Fibroblast of gingiva (primary cell): ENCODE data around the gene FARP1.

ENCODE experiments used
- DNase-seq: peaks from one replicate; pipeline ENCODE4 v3.0.0-alpha.2; 2011; ENCODE audit warnings: low read depth

The FARP1 gene

DNA sequence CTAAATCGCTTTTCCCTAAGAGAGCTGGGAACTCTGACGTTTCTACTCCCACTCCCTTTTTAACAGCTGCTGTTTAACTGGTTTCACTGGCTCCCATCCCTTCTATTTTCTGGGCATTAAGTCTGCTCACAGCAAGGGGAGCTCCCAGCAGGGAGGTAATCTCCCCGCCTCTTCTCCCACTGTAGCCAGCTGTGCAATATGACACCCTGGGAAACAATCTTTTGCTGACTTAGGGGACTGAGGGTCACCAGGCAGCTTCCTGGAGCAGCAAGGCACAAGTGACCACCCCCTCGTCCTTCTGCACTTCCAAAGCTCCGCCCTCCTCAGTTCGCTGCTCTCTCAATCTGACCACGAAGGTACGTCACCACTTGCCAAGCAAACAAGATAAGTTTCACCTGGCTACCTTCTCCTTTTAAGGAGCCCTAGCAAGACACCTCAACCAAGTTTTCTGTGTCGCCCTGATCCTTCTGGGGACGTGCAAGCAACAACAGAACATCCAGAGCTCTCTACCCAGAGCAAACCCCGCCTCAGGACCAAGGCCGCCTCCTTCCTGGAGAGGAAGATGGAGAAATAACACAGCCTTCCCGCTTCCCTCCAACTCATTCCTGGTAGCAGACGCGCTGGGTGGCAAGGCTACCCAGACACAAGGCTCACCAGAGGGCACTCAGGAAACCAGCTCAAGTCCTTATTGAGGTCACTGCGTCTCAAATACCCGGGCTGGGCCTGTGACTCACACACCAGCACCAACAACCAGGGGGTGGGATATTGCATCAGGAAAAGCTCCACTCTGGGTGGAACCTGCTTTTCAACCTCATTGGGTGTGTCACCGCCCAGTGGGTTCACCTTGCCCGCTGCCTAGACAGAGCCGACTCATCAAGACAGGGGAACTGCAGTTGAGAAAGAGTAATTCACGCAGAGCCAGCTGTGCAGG, 341.7 kb downstream of the FARP1 start:
- peak; percentile 91 for DNase-seq

GRCh38 chr13:98485561-98485960, 342.7 kb downstream of the FARP1 start:
- no peak for DNase-seq

GRCh38 chr13:98486412-98486811, 343.5 kb downstream of the FARP1 start:
- DNase-seq = no peak

GRCh38 chr13:98487016-98487415, 344.1 kb downstream of the FARP1 start:
- peak; percentile 43 for DNase-seq

- no peak for DNase-seq
These were observed 344.6 kb downstream of the FARP1 start for GRCh38 chr13:98487522-98487921.

GRCh38 chr13:98488736-98489135, 345.8 kb downstream of the FARP1 start:
- DNase-seq = no peak

- no peak for DNase-seq
These were observed 346.7 kb downstream of the FARP1 start for GRCh38 chr13:98489446-98490194.

GRCh38 chr13:98490195-98490836, 347.4 kb downstream of the FARP1 start:
- no peak for DNase-seq

DNA sequence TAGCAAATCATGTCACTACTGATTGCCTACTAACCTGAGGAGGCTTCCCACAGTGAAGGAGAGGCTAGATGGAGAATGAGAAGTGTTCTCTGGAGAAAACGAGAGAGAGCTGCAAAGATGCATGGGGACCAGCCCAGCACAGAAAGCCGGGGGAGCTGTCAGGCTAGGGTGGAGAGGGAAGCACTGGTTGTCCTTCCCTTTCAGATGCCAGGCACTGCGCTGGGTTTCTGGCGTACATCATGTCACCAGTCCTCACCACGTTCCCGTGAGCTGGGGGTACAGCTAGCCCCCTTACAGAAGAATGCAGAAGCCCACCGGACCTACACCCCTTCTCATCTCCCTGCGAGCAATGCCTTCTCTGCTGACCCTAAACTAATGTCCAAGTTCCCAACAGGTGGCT, 348.0 kb downstream of the FARP1 start:
- DNase-seq = no peak

DNA sequence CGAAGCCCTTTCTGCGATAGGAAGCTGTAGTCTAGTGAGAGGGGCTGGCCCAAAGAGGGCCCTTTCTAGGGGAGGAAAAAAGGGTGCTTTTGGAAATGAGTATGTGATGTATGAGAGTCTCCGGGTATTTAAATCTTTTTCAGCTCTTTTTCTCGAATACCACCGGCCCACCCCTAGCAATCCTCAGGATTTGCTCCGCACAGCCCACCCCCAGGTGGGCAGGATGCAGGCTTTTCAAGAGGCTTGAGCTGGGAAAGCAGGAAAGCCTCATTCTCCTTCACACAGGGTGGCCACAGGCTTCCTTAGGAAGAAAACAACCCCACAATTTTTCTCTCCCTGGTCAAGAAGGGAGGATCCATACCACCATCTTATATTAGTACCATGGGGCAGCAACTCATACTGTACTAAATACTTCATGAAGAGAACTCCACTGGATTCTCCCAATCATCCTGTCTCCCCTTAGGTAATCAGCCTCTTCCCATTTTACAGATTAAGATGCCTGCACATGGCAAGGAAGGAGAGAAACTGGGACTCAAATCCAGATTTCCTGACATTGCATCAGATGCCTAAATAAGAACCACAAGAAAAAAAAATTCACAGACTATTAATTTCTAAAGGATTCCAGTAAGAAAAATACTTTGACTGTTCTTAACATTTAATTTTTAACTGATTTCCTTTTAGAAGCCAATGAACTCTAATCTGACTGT, 349.6 kb downstream of the FARP1 start:
- peak; percentile 42 for DNase-seq

- no peak for DNase-seq
These were observed 350.3 kb downstream of the FARP1 start for GRCh38 chr13:98493042-98493712.

GRCh38 chr13:98494769-98495168, 351.9 kb downstream of the FARP1 start:
- no peak for DNase-seq

DNA sequence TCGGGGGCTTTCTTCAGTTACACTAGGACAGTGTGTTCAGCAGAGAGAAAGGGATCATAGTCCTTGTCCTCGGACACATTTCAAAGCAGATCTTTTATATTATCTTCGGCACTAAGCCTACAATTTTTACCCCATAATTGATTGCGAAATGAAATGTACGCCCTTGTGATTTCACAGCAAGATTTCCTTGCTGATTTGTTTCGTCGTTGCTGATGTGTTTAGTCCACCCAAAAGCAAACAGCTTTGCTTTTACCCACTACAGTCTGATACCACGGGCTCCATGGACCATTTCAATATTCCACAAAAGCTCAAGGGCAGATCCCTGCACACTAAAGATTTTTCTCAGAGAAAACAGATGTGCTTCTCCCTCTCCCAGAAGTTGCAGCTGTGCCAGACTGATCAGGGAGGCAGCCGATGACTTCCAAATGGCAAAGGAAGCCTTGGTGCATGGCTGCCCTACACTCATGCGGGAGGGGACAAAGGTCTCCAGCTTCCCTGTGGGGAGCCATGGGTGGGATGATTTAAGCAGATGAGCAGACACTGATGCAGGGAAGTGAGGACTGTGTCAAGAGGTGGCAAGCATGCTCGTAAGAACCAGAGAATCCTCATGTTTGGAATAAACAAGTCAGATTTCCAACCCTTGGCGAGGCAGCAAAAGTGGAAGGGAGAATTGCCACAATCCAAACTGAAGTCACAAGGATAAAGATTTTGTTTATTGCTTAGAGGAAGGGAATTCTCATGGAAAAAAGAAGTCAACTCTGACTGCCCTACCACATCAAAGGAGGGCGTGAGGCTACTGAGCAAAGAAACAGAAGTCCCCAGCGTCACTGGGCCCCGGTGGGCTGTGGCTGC, 353.0 kb downstream of the FARP1 start:
- DNase-seq = peak; percentile 66

DNA sequence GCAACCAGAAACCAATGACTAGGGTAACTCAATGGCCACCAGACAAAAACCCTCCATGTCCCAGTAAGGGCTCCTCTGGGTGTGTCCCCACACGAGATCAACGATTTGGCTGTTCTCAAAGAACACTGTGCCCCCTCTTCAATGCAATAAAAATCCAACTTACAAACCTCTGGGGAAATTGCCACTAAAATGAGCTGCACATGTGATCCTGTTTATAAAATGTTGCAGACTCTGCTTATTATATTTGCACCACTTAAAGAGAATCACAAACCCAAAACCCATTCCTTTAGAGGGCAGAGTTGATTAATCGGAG, 353.5 kb downstream of the FARP1 start:
- peak; percentile 54 for DNase-seq

GRCh38 chr13:98496966-98497365, 354.1 kb downstream of the FARP1 start:
- DNase-seq = no peak

- DNase-seq = no peak
These were observed 358.1 kb downstream of the FARP1 start for GRCh38 chr13:98500963-98501421.

DNA sequence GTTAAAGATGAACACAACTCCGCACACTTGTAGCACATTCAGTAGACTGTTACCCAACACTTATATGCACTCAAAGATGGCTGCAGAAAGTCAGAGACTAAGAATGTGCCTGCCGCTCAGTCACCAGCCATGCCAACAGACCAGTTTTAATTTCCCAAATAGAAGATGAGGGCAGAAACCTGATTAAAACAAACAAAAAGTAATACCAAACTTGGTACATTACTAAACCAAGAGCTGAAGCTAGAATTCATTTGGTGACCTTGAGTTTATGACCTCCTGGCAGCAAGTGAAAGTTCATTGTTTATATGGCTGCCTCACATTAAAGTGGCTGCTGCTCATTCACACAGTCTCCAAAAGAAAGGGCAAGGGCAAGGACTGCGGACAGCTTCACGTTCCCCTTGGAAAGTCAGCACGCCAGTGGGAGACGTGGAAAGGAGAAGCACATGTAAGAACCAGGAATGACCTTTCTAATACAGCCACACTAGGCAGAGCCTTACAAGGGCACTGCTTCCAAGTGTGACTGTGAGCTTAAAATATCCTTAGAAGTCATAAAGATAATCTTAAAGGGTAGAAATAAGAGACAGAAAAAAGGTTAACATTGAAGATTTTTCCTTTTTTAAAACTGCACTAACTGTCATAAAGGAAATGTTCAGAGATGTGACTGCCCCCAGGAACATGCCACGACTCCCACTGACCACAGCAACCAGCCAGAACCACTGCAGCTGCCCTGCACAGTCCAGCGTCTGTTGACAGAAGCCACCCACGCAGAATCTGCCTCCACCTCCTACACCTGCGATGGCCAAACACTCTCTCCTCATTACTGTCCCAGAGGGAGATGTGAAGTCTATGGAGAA, 360.5 kb downstream of the FARP1 start:
- DNase-seq = no peak

- no peak for DNase-seq
These were observed 361.1 kb downstream of the FARP1 start for GRCh38 chr13:98504029-98504351.

DNA sequence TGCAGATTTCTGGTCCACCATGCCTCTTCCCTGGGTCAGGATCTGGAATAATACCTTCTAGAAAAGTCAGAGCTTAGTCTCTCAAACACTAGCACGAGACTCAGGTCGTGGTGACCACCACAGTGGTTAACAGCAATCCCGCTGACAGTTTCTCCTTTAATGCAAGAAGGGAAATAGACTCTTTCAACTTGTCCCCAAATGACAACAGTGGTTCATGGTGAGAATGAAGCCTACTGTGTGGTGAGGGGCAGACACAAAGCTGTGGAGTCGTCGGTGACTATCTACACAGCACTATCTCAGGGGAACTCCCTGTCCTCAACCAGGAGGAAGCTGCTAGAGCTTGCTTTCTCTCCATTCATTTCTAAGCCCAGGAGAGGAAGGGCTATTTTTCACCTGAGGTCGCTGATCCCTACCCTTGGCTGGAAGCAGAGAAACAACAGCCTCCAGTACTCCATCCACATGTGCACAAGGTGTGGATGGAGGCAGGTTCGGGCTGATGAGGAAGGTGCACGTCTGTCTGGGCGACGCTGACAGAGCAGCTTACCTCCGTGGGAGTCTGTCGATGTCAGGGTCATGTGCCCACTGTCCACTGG, 361.6 kb downstream of the FARP1 start:
- DNase-seq = no peak
